ENCODE results near the gene RPL12.

DNA sequence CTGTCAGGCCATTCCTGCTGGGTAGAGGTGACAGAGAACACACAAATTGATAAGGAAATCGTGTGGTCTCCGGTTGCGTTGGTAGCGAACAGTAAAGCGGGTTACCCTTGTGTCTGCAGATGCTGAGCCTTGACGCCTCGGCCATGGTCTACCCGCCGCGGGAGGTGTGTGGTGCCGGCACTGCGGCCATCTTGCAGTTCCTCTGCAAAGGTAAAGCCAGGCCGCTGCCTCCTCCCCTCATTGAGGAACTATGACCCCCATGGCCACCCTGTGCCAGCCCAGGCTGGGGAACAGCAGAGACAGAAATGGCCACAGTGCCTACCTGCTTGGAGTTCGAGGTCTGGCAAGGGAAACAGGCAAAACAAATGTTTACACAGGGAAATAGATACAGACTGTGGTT is 16.4 kb upstream of the RPL12 start:
- TF ChIP-seq, protein P1, sequence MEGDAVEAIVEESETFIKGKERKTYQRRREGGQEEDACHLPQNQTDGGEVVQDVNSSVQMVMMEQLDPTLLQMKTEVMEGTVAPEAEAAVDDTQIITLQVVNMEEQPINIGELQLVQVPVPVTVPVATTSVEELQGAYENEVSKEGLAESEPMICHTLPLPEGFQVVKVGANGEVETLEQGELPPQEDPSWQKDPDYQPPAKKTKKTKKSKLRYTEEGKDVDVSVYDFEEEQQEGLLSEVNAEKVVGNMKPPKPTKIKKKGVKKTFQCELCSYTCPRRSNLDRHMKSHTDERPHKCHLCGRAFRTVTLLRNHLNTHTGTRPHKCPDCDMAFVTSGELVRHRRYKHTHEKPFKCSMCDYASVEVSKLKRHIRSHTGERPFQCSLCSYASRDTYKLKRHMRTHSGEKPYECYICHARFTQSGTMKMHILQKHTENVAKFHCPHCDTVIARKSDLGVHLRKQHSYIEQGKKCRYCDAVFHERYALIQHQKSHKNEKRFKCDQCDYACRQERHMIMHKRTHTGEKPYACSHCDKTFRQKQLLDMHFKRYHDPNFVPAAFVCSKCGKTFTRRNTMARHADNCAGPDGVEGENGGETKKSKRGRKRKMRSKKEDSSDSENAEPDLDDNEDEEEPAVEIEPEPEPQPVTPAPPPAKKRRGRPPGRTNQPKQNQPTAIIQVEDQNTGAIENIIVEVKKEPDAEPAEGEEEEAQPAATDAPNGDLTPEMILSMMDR (IDR thresholded peaks at IDR 0.05), result no peak
- TF ChIP-seq POLR2A (IDR thresholded peaks at IDR 0.05), result no peak

All from lower leg skin (tissue), 3 donors.